CD4-positive, alpha-beta T cell (primary cell): ENCODE measurements around the gene CDH4. TPM values are rescaled to one million over a fixed set of nuclear protein-coding genes. Genes with fewer than 3 reads are reported as not detected.

ENCODE experiments used
- ATAC-seq: fragments of 200-7000 bp; cut with Tn5 transposase; one replicate; pipeline ENCODE4 v1.10.0; 2022; ENCODE audit warnings: mild to moderate bottlenecking; ENCODE audit not compliant: poor library complexity
- CTCF ChIA-PET: fragments of 350-600 bp; sonication (Branson Sonifier 250); formaldehyde crosslinking; loops from one replicate; lab custom pipeline; 2021; ENCODE audit warnings: antibody characterized with exemption, inconsistent platforms; lab: Charles Lee
- POLR2A ChIA-PET: fragments of 350-600 bp; sonication (Branson Sonifier 250); formaldehyde crosslinking; loops from one replicate; lab custom pipeline; 2021; ENCODE audit warnings: antibody characterized with exemption, inconsistent platforms; lab: Charles Lee
- DNase-seq, 14 experiments: peaks; one replicate each; pipeline ENCODE4 v3.0.0-alpha.2; 2013 to 2020; ENCODE audit warnings: mixed read lengths in 2 of 14
- H3K27ac ChIP-seq, 2 donors: one replicate each; pipeline versions ENCODE4 v1.5.1 to v1.7.0; 2013; ENCODE audit warnings: low read length in 2 of 2, low read depth in 1 of 2, mild to moderate bottlenecking in 1 of 2
- H3K27me3 ChIP-seq, 2 experiments: 1 replicate in 1 of 2; 2 replicates in 1 of 2; pipeline versions ENCODE4 v1.6.1 to v1.7.0; 2013; ENCODE audit warnings: low read length in 2 of 2, control low read depth in 1 of 2, mild to moderate bottlenecking in 1 of 2, moderate library complexity in 1 of 2; ENCODE audit not compliant: insufficient read depth in 2 of 2, control insufficient read depth in 1 of 2
- H3K36me3 ChIP-seq: one replicate; pipeline ENCODE4 v1.6.1; 2013; ENCODE audit warnings: low read length, control low read depth; ENCODE audit not compliant: insufficient read depth
- H3K4me1 ChIP-seq: one replicate; pipeline ENCODE4 v1.6.1; 2013; ENCODE audit warnings: low read length, control low read depth; ENCODE audit not compliant: insufficient read depth
- H3K4me3 ChIP-seq: one replicate; pipeline ENCODE4 v1.5.1; 2013; ENCODE audit warnings: mild to moderate bottlenecking, low read length, moderate library complexity
- H3K9me3 ChIP-seq, 2 experiments: 1 replicate in 1 of 2; 2 replicates in 1 of 2; pipeline versions ENCODE4 v1.6.1 to v1.7.0; 2013; ENCODE audit warnings: low read length in 2 of 2, mild to moderate bottlenecking in 2 of 2, control low read depth in 1 of 2, moderate library complexity in 1 of 2; ENCODE audit not compliant: control insufficient read depth in 1 of 2, insufficient read depth in 1 of 2
- H3K27ac Mint-ChIP-seq: one replicate; pipeline ENCODE4 v1.8.0; 2020; ENCODE audit warnings: mixed read lengths
- H3K27me3 Mint-ChIP-seq: one replicate; pipeline ENCODE4 v1.8.0; 2021; ENCODE audit warnings: mixed read lengths
- H3K36me3 Mint-ChIP-seq: one replicate; pipeline ENCODE4 v1.8.0; 2021; ENCODE audit warnings: low read depth, mixed read lengths
- H3K4me1 Mint-ChIP-seq: one replicate; pipeline ENCODE4 v1.8.0; 2021; ENCODE audit warnings: low read depth, mixed read lengths
- H3K4me3 Mint-ChIP-seq: one replicate; pipeline ENCODE4 v1.8.0; 2020; ENCODE audit warnings: mild to moderate bottlenecking, mixed read lengths
- H3K9me3 Mint-ChIP-seq: one replicate; pipeline ENCODE4 v1.8.0; 2020; ENCODE audit warnings: mixed read lengths
- CTCF ChIP-seq: fragments of 200-600 bp; IDR thresholded peaks from one replicate; pipeline ENCODE4 v1.8.0; 2022; ENCODE audit warnings: antibody characterized with exemption, mild to moderate bottlenecking
- intact Hi-C, 2 experiments: fragments of 100-400 bp; cut with DNase I in 1 of 2; cut with micrococcal nuclease in 1 of 2; formaldehyde crosslinking; loops; one replicate each; pipeline versions ENCODE4 v1.15.1 to v1.9.0; 2023 to 2025; cut with DNase I, micrococcal nuclease
- total RNA-seq, 174 experiments: library from RNA in 2 of 174; stranded (reverse) in 2 of 174; gene quantifications; one replicate each; pipeline ENCODE4 v1.2.3 and lab custom pipeline; 2021 to 2026

The CDH4 gene
- total RNA-seq, 2 experiments from 2014 or later, result 0.11 TPM

GRCh38 chr20:61868006-61868405 is 615.9 kb downstream of the CDH4 start:
- Mint-ChIP-seq H3K4me1 (no peaks in the 10 kb centered on the region), H3K9me3 (peaks cover 8% of the 10 kb centered on the region), H3K27ac (no peak overlapping the region), H3K4me3 (no peak overlapping the region), H3K36me3 (no peaks in the 10 kb centered on the region), H3K27me3 (no peaks in the 10 kb centered on the region)
- peaks cover 7 to 48% of the 10 kb centered on the region in 2 experiments for H3K9me3 ChIP-seq
- H3K36me3 ChIP-seq, result no peaks in the 10 kb centered on the region
- ChIA-PET CTCF (no interaction called here), POLR2A (no interaction called here)
- no peak overlapping the region for H3K27ac ChIP-seq
- no peaks in the 10 kb centered on the region for H3K4me1 ChIP-seq
- no peak for TF ChIP-seq CTCF
- no peak overlapping the region for H3K4me3 ChIP-seq
- DNase-seq, result no peak
- ATAC-seq, result no peak
- no peaks in the 10 kb centered on the region for H3K27me3 ChIP-seq
- intact Hi-C loops, result no loop called here

GRCh38 chr20:61868466-61869090 is 616.5 kb downstream of the CDH4 start:
- Histone ChIP-seq H3K4me3 (no peak overlapping the region), H3K9me3 (peaks cover 7 to 47% of the 10 kb centered on the region in 2 experiments), H3K27me3 (no peaks in the 10 kb centered on the region), H3K27ac (no peak overlapping the region), H3K4me1 (no peaks in the 10 kb centered on the region), H3K36me3 (no peaks in the 10 kb centered on the region)
- no peak for ATAC-seq
- H3K4me3 Mint-ChIP-seq, result no peak overlapping the region
- TF ChIP-seq CTCF, result no peak
- ChIA-PET POLR2A (no interaction called here), CTCF (no interaction called here)
- intact Hi-C loops, result no loop called here
- DNase-seq, result no peak
- H3K27me3 Mint-ChIP-seq, result no peaks in the 10 kb centered on the region
- H3K36me3 Mint-ChIP-seq, result no peaks in the 10 kb centered on the region
- no peaks in the 10 kb centered on the region for H3K4me1 Mint-ChIP-seq
- no peak overlapping the region for H3K27ac Mint-ChIP-seq
- peaks cover 8% of the 10 kb centered on the region for H3K9me3 Mint-ChIP-seq

- no peaks in the 10 kb centered on the region for H3K4me1 ChIP-seq
- Mint-ChIP-seq H3K4me3 (no peak overlapping the region), H3K27ac (no peak overlapping the region), H3K4me1 (no peaks in the 10 kb centered on the region), H3K36me3 (no peaks in the 10 kb centered on the region), H3K27me3 (no peaks in the 10 kb centered on the region), H3K9me3 (peaks cover 8% of the 10 kb centered on the region)
- ATAC-seq (no peak), DNase-seq (no peak)
- no peaks in the 10 kb centered on the region for H3K27me3 ChIP-seq
- intact Hi-C loops, result no loop called here
- peaks cover 7 to 42% of the 10 kb centered on the region in 2 experiments for H3K9me3 ChIP-seq
- TF ChIP-seq CTCF, result no peak
- POLR2A ChIA-PET, result no interaction called here
- H3K27ac ChIP-seq, result no peak overlapping the region
- no peak overlapping the region for H3K4me3 ChIP-seq
- CTCF ChIA-PET, result no interaction called here
- no peaks in the 10 kb centered on the region for H3K36me3 ChIP-seq
Observed at GRCh38 chr20:61869750-61870507, 617.9 kb downstream of the CDH4 start.
